ENCODE results near the gene SGK1.
A peak's percentile ranks its signal among the peaks of the same experiment; 100 is the strongest.

The SGK1 gene

DNA sequence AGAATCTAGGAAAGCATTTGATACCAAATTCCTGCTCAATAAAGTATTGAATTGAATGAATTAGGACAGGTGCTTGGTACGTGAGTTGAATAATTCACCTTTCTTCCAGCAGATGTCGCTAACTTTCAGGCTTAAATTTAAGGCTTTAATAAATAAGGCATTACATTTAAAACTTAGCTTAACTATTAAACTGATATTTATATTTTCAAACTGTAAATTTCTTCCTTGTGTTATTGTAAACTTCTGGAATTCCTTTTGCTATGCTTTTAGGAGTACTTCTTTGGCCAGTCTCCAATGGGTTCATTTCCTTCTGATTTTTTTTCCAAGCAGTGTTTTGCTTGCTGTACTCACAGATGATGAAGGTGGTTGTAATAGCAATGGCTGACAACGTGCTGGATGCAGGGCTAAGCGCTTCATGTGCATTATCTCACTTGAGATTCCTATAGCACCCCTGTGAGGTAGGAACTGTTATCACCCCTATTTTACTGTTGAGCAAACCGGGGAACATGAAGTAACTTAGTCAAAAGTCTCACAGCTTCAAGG, 194.2 kb downstream of the SGK1 start:
- peak; percentile 52 to 58 for DNase-seq (ENCODE audit: low read depth in 2 of 2)

DNA sequence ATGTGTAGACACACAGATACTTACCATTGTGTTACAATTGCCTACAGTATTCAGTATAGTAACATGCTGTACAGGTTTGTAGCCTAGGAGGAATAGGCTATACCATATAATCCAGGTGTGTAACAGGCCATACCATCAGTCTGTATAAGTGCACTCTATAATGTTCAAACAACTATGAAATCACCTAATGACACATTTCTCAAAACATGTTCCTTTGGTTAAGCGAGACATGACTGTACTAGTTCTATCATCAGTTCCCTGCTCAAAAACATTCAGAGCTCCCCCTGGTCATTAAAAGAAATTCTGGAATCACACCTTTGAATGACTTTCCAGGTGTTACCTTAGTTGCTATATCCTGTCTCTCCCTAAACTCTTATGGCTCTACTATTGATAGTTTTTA, 195.1 kb downstream of the SGK1 start:
- DNase-seq (ENCODE audit: low read depth in 2 of 2): no peak

DNA sequence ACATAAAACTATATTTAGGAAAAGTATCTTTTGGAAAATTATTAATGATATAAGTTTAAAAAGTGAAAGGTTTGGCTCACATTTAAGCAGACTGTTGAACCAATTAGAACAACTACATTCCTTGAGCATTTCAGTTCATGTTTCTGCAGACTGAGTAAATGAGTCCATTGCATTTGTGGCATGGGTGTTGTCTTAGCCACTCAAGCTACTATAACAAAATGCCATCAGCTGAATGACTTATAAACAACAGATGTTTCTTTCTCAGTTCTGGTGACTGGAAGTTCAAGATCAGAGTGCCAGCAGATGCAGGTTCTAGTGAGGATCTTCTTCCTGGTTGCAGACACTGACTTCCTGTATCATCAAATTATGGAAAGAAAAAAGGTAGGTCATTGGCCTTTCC, 198.4 kb downstream of the SGK1 start:
- no peak for DNase-seq (ENCODE audit: low read depth in 2 of 2)

Data from fibroblast of skin of left quadriceps (primary cell).